HG02970 (cell line): ENCODE measurements around the gene TGFB1.
A peak's percentile ranks its signal among the peaks of the same experiment; 100 is the strongest.
"Not testable (repeated sequence)": the region's sequence is repeated elsewhere in the genome, so short reads cannot be mapped to it uniquely, and the experiment has no call there.

Source experiments
- ATAC-seq: cut with Tn5 transposase; IDR thresholded peaks from one replicate; pipeline ENCODE4 v1.9.1; 2021; ENCODE audit warnings: mild to moderate bottlenecking, moderate library complexity, moderate number of reproducible peaks; ENCODE audit not compliant: unreplicated experiment, low FRiP score

The TGFB1 gene

GRCh38 chr19:41304706-41305483 lies 48.8 kb downstream of the TGFB1 start:
- ATAC-seq, result no peak

DNA sequence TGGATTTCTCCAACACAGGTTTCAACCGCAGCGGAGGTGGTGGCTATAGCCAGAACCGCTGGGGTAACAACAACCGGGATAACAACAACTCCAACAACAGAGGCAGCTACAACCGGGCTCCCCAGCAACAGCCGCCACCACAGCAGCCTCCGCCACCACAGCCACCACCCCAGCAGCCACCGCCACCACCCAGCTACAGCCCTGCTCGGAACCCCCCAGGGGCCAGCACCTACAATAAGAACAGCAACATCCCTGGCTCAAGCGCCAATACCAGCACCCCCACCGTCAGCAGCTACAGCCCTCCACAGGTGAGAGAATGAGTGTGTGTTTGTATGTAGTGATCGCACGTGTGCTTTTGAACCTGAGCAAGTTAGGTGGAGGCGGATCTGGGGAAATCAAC lies 49.8 kb downstream of the TGFB1 start:
- ATAC-seq, result no peak

DNA sequence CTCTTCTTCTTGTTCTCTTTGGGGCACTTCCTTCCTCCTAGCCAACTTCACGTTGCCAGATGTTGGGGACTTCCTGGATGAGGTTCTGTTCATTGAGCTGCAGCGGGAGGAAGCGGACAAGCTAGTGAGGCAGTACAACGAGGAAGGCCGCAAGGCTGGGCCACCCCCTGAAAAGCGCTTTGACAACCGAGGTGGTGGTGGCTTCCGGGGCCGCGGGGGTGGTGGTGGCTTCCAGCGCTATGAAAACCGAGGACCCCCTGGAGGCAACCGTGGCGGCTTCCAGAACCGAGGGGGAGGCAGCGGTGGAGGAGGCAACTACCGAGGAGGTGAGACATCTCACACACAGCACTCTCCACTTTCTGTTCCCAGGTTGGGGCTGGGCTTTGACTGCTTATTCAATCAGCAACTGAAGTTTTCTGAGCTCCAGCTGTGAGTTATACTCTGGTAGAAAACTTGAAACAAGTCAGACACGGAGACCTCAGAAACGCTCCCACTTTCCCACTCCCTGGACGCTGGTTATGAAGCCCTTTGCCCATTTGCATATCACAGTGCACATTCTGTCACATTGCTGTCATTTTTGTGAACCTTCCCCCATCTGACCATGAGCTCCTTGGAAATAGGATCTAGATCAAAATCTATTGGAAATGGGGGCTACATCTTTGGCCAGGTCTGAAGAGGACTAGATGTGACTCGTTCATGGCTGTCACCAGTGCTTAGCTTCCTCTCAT lies 50.9 kb downstream of the TGFB1 start:
- no peak for ATAC-seq

- no peak for ATAC-seq
Measured at GRCh38 chr19:41300555-41300954, 53.2 kb downstream of the TGFB1 start.

- no peak for ATAC-seq
Measured at GRCh38 chr19:41299755-41300089, 54.0 kb downstream of the TGFB1 start.

DNA sequence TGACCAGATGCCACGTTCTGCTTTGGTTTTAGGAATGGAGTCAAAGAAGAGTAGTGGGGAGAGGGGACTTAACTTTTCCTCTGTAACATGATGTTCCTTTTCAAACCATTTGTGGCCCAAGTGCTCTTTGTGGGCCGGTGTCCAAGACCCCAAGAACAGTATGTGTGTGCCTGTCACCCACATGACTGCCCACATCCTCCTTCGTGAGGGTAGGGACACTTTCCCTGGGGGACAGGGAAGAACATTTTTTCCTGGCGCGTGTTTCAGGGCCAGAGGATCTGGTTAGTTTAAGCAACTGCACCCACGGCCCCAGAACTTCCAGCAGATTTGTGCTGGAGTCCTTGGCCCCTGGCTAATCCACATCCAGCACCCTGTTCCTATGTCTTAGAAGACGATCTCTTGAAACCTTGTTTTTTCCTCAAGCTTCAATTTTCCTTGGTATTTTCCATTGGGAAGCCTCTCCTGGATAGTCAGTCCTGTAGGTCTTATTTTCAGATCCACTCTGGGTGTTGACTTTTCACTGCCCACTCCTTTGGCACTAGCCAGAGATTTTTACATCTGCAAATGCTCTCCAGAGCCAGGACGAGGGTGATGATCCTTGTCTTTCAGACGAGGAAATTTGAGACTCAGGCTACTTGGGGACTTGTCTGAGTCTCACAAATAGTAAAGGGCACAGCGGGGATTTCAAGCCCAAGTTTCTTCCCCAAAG lies 54.5 kb downstream of the TGFB1 start:
- no peak for ATAC-seq

- no peak for ATAC-seq
Measured at GRCh38 chr19:41298348-41298964, 55.3 kb downstream of the TGFB1 start.

GRCh38 chr19:41297628-41298347 lies 55.9 kb downstream of the TGFB1 start:
- peak; percentile 56 for ATAC-seq

- ATAC-seq, result no peak
Measured at GRCh38 chr19:41296433-41296871, 57.3 kb downstream of the TGFB1 start.

GRCh38 chr19:41295499-41295898 lies 58.2 kb downstream of the TGFB1 start:
- no peak for ATAC-seq

DNA sequence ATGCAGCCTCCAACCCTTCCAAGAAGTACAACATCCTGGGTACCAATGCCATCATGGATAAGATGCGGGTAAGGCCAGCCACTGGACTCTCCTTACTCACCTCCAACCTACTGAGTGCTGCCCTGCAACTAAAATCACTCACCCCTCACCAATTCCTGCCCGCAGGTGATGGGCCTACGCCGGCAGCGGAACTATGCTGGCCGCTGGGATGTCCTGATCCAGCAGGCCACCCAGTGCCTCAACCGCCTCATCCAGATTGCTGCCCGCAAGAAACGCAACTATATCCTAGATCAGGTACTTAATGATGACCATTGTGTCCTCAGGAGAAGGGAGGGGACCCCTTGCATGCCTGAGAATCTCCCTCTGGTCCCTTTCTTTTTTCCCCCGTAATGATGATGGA lies 59.3 kb downstream of the TGFB1 start:
- no peak for ATAC-seq

DNA sequence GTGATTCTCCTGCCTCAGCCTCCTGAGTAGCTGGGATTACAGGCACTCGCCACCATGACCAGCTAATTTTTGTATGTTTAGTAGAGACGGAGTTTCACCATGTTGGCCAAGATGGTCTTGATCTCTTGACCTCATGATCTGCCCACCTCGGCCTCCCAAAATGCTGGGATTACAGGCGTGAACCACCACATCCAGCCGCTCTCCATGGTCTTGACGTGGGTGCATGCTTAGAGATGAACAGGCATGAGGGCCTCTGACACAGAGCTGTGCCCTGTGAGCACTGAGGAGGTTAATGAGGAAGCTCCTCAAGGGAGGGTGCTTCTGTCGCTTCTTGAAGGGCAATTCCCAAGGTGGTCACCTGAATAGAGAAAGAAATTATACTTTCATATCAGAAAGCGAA lies 63.9 kb downstream of the TGFB1 start:
- not testable (repeated sequence) for ATAC-seq

- ATAC-seq, result no peak
Measured at GRCh38 chr19:41288673-41289530, 64.8 kb downstream of the TGFB1 start.
